Smooth muscle cell (in vitro differentiated cells): ENCODE measurements around the gene RTN4RL1. TPM values are rescaled to one million over a fixed set of nuclear protein-coding genes. Genes with fewer than 3 reads are reported as not detected.
"Not testable (repeated sequence)": the region's sequence is repeated elsewhere in the genome, so short reads cannot be mapped to it uniquely, and the experiment has no call there.

Experiments
- DNase-seq: peaks from one replicate; lab custom pipeline; 2025; ENCODE audit not compliant: unreplicated experiment; lab: John Stamatoyannopoulos, UW
- H2AFZ ChIP-seq: fragments of 200-600 bp; sonication (generic); 2 replicates; pipeline ENCODE4 v1.6.0; 2016; ENCODE audit warnings: antibody characterized with exemption, low read depth, mild to moderate bottlenecking
- H3F3A ChIP-seq: fragments of 200-600 bp; sonication (generic); 2 replicates; pipeline ENCODE4 v1.6.0; 2017; ENCODE audit warnings: antibody characterized with exemption, low read depth
- H3K27ac ChIP-seq: fragments of 200-600 bp; sonication (generic); 2 replicates; pipeline ENCODE4 v1.5.1; 2016; ENCODE audit warnings: low read depth, mild to moderate bottlenecking
- H3K27me3 ChIP-seq: fragments of 200-600 bp; sonication (generic); 2 replicates; pipeline ENCODE4 v1.6.1; 2016; ENCODE audit warnings: low read depth, mild to moderate bottlenecking
- H3K36me3 ChIP-seq: fragments of 200-600 bp; sonication (generic); 2 replicates; pipeline ENCODE4 v1.5.1; 2016; ENCODE audit warnings: low read depth
- H3K4me1 ChIP-seq: fragments of 200-600 bp; sonication (generic); 2 replicates; pipeline ENCODE4 v1.5.1; 2016; ENCODE audit warnings: low read depth
- H3K4me2 ChIP-seq: fragments of 200-600 bp; sonication (generic); 2 replicates; pipeline ENCODE4 v1.6.0; 2016; ENCODE audit warnings: mild to moderate bottlenecking
- H3K4me3 ChIP-seq: fragments of 200-600 bp; sonication (generic); 2 replicates; pipeline ENCODE4 v1.5.1; 2016; ENCODE audit warnings: mild to moderate bottlenecking
- H3K79me2 ChIP-seq: fragments of 200-600 bp; sonication (generic); 2 replicates; pipeline ENCODE4 v1.6.0; 2016; ENCODE audit warnings: low read depth, mild to moderate bottlenecking
- H3K9ac ChIP-seq: fragments of 200-600 bp; sonication (generic); 2 replicates; pipeline ENCODE4 v1.6.0; 2016; ENCODE audit warnings: low read depth
- H3K9me3 ChIP-seq: fragments of 200-600 bp; sonication (generic); replicated peaks from 2 replicates; pipeline ENCODE4 v1.5.1; 2016; ENCODE audit warnings: low read depth
- H4K20me1 ChIP-seq: fragments of 200-600 bp; sonication (generic); 2 replicates; pipeline ENCODE4 v1.6.0; 2016; ENCODE audit warnings: low read depth
- WGBS: methylation state at CpG from one replicate; pipeline ENCODE4 v1.1.7; 2016; ENCODE audit warnings: low lambda C conversion rate; 5-methylcytosine and 5-hydroxymethylcytosine counted together
- polyA plus RNA-seq: library from polyadenylated mRNA; unstranded; fragments of >200 nt; fragmentation: Nextera tagmentation; extraction: Ambion mirVana; gene quantifications from 2 replicates; pipeline ENCODE4 v1.2.1, GENCODE V29; 2016
- total RNA-seq: library from RNA; depleted of rRNA; stranded (reverse); fragments of >200 nt; gene quantifications from 2 replicates; pipeline ENCODE4 v1.2.3, GENCODE V29; 2014
- TF ChIP-seq, protein P1 (sequence below): fragments of 200-600 bp; sonication (generic); IDR thresholded peaks from 2 replicates; pipeline ENCODE4 v1.5.1; 2017; ENCODE audit warnings: borderline replicate concordance, mild to moderate bottlenecking, antibody characterized with exemption; ENCODE audit not compliant: insufficient read depth, poor library complexity, severe bottlenecking

Gene RTN4RL1
- total and polyA plus RNA-seq, 2 experiments from 2014 or later, result not detected

DNA sequence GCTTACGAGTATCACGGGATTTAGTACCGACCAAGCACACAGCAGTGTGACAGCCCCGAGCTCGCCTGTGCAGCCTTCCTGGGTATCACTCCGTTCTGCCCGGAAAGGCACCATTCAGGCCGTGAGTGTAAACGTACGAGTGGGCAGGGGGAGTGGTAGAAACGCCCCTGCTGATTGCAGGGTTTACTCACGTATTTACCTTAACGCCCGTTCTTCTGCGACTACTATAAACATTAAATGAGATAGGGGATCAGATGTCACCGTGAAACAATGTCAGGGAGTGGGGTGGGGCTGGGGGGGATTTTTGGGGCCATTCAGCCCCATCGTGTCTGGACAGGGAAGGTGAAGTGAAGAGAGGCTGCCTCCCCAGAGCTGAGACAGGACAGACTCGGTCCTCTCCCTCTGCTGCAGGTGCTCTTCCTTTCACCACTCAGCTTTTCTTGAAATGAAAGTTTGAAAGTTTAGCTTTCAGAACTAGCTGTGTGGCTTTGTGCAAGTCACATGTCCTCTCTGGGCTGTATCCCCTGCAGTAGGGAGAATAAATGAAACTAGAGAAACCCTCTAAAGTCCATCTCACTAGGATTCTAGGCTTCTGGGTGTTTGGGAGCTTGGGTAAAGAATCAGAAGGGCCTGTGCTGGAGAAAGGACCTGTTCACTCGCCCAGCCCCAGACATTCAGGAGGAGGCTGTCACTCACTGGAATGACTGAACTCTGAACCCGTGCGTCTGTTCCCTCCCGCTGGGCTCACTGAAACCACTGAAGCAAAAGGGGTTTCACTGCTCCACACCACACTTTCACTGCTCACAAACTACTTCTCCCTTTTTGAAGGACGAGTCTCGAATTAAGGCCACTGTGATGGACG lies 128.7 kb downstream of the RTN4RL1 start:
- DNase-seq, result no peak
- no peak overlapping the region for H3K27ac ChIP-seq
- H3K27me3 ChIP-seq, result no peaks in the 10 kb centered on the region
- TF ChIP-seq, protein P1, sequence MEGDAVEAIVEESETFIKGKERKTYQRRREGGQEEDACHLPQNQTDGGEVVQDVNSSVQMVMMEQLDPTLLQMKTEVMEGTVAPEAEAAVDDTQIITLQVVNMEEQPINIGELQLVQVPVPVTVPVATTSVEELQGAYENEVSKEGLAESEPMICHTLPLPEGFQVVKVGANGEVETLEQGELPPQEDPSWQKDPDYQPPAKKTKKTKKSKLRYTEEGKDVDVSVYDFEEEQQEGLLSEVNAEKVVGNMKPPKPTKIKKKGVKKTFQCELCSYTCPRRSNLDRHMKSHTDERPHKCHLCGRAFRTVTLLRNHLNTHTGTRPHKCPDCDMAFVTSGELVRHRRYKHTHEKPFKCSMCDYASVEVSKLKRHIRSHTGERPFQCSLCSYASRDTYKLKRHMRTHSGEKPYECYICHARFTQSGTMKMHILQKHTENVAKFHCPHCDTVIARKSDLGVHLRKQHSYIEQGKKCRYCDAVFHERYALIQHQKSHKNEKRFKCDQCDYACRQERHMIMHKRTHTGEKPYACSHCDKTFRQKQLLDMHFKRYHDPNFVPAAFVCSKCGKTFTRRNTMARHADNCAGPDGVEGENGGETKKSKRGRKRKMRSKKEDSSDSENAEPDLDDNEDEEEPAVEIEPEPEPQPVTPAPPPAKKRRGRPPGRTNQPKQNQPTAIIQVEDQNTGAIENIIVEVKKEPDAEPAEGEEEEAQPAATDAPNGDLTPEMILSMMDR, result no peak
- no peaks in the 10 kb centered on the region for H3F3A ChIP-seq
- no peaks in the 10 kb centered on the region for H3K9me3 ChIP-seq
- WGBS, result 92% methylated on average over 25 of the region's 25 CpGs
- no peak overlapping the region for H3K4me3 ChIP-seq
- H2AFZ ChIP-seq, result no peak overlapping the region
- H3K9ac ChIP-seq, result no peak overlapping the region
- H4K20me1 ChIP-seq, result no peaks in the 10 kb centered on the region
- H3K36me3 ChIP-seq, result peaks cover 4% of the 10 kb centered on the region
- no peaks in the 10 kb centered on the region for H3K4me1 ChIP-seq
- H3K79me2 ChIP-seq, result no peaks in the 10 kb centered on the region
- no peak overlapping the region for H3K4me2 ChIP-seq

- not testable (repeated sequence) for H3K27me3 ChIP-seq, H3K4me3 ChIP-seq, H3K9ac ChIP-seq, H3K36me3 ChIP-seq, H3K79me2 ChIP-seq, H2AFZ ChIP-seq, H3F3A ChIP-seq, H3K9me3 ChIP-seq, H3K4me1 ChIP-seq, H4K20me1 ChIP-seq, DNase-seq, H3K27ac ChIP-seq, H3K4me2 ChIP-seq
- 95% methylated on average over 11 of the region's 11 CpGs for WGBS
Observed at GRCh38 chr17:1895479-1895878, 129.7 kb downstream of the RTN4RL1 start.

DNA sequence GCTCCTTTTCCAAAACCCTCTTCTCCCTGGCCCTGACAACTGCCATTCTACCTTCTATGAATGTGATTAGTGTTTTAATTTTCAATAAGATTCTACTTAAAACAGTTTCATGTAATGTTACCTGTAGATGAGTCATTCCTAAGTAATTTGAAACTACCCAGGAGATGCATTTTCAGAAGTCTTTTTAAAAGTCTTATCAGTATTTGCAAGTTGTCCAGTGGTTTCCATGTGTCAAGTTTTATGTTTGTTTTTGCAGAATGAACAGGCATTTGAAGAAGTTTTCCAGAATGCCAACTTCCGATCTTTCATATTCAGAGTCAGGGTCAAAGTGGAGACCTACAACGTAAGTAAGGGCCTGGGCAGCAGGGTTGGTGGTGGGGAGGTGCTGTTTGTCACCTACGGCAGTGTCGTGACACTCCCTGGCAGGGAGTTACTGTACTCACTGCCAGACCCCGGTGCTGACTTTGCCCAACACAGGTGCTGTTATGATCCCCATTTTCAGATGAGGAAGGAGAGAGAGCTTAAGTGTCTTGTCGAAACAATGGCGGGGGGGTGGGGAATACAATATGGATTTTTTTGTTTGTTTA lies 130.3 kb downstream of the RTN4RL1 start:
- Histone ChIP-seq H3K27ac (no peak overlapping the region), H2AFZ (no peak overlapping the region), H3K79me2 (no peaks in the 10 kb centered on the region), H3K4me2 (no peak overlapping the region), H4K20me1 (no peaks in the 10 kb centered on the region), H3K4me3 (no peak overlapping the region), H3K9me3 (no peaks in the 10 kb centered on the region), H3K36me3 (peaks cover 4% of the 10 kb centered on the region), H3K27me3 (no peaks in the 10 kb centered on the region), H3F3A (no peaks in the 10 kb centered on the region), H3K4me1 (no peaks in the 10 kb centered on the region), H3K9ac (no peak overlapping the region)
- 97% methylated on average over 7 of the region's 7 CpGs for WGBS
- TF ChIP-seq, protein P1, result no peak
- DNase-seq, result no peak

GRCh38 chr17:1890758-1891450 lies 134.2 kb downstream of the RTN4RL1 start:
- 91% methylated on average over 15 of the region's 15 CpGs for whole genome bisulfite sequencing
- TF ChIP-seq, protein P1, result no peak
- Histone ChIP-seq H3K27me3 (no peaks in the 10 kb centered on the region), H3K4me3 (no peak overlapping the region), H2AFZ (no peak overlapping the region), H3K9ac (no peak overlapping the region), H3K79me2 (no peaks in the 10 kb centered on the region), H3K4me2 (no peak overlapping the region), H3K36me3 (peaks cover 6% of the 10 kb centered on the region), H3K27ac (no peak overlapping the region), H3F3A (no peaks in the 10 kb centered on the region), H4K20me1 (no peaks in the 10 kb centered on the region), H3K9me3 (no peaks in the 10 kb centered on the region), H3K4me1 (no peaks in the 10 kb centered on the region)
- DNase-seq, result no peak
